Hepatocyte (in vitro differentiated cells): Measurements from ENCODE around the gene IMMP2L. TPM values are rescaled to one million over a fixed set of nuclear protein-coding genes. Genes with fewer than 3 reads are reported as not detected.
"Not testable (repeated sequence)": the region's sequence is repeated elsewhere in the genome, so short reads cannot be mapped to it uniquely, and the experiment has no call there.

Experiments used
- DNase-seq: peaks from one replicate; pipeline ENCODE4 v3.0.0-alpha.2; 2016; ENCODE audit warnings: low spot score
- H2AFZ ChIP-seq: fragments of 200-600 bp; sonication (generic); 2 replicates; pipeline ENCODE4 v1.6.0; 2016; ENCODE audit warnings: antibody characterized with exemption, mild to moderate bottlenecking
- H3K27ac ChIP-seq: fragments of 200-600 bp; sonication (generic); 2 replicates; pipeline ENCODE4 v1.5.1; 2016; ENCODE audit warnings: mild to moderate bottlenecking
- H3K27me3 ChIP-seq: fragments of 200-600 bp; sonication (generic); 2 replicates; pipeline ENCODE4 v1.6.1; 2016
- H3K36me3 ChIP-seq: fragments of 200-600 bp; sonication (generic); replicated peaks from 2 replicates; pipeline ENCODE4 v1.5.1; 2016; ENCODE audit warnings: low read depth; ENCODE audit not compliant: insufficient read depth
- H3K4me1 ChIP-seq: fragments of 200-600 bp; sonication (generic); 2 replicates; pipeline ENCODE4 v1.5.1; 2016; ENCODE audit warnings: mild to moderate bottlenecking, moderate library complexity; ENCODE audit not compliant: insufficient read depth
- H3K4me2 ChIP-seq: fragments of 200-600 bp; sonication (generic); 2 replicates; pipeline ENCODE4 v1.6.0; 2016
- H3K4me3 ChIP-seq: fragments of 200-600 bp; sonication (generic); 2 replicates; pipeline ENCODE4 v1.5.1; 2016; ENCODE audit warnings: mild to moderate bottlenecking
- H3K79me2 ChIP-seq: fragments of 200-600 bp; sonication (generic); 2 replicates; pipeline ENCODE4 v1.6.0; 2017; ENCODE audit warnings: mild to moderate bottlenecking
- H3K9me2 ChIP-seq: fragments of 200-600 bp; sonication (generic); replicated peaks from 2 replicates; pipeline ENCODE4 v1.6.0; 2017; ENCODE audit warnings: mild to moderate bottlenecking; ENCODE audit not compliant: insufficient read depth
- H3K9me3 ChIP-seq: fragments of 200-600 bp; sonication (generic); 2 replicates; pipeline ENCODE4 v1.5.1; 2016; ENCODE audit warnings: low read depth, mild to moderate bottlenecking
- H4K20me1 ChIP-seq: fragments of 200-600 bp; sonication (generic); 2 replicates; pipeline ENCODE4 v1.6.0; 2016; ENCODE audit warnings: mild to moderate bottlenecking; ENCODE audit not compliant: insufficient read depth, poor library complexity, severe bottlenecking
- EZH2 ChIP-seq: fragments of 200-600 bp; sonication (generic); IDR thresholded peaks from 2 replicates; pipeline ENCODE4 v1.6.1; 2016; ENCODE audit warnings: antibody characterized with exemption, mild to moderate bottlenecking, borderline replicate concordance
- EZH2phosphoT487 ChIP-seq: fragments of 200-600 bp; sonication (generic); IDR thresholded peaks from one replicate; pipeline ENCODE4 v1.6.1; 2018; ENCODE audit warnings: antibody characterized with exemption, mild to moderate bottlenecking, low read depth, moderate library complexity; ENCODE audit not compliant: unreplicated experiment, severe bottlenecking
- WGBS: methylation state at CpG from one replicate; pipeline ENCODE4 v1.1.6; 2016; ENCODE audit warnings: low lambda C conversion rate; ENCODE audit errors: missing lambda C conversion rate; 5-methylcytosine and 5-hydroxymethylcytosine counted together
- polyA plus RNA-seq: library from polyadenylated mRNA; unstranded; fragments of >200 nt; fragmentation: Nextera tagmentation; extraction: Ambion mirVana; gene quantifications from 2 replicates; pipeline ENCODE4 v1.2.1, GENCODE V29; 2016
- total RNA-seq: library from RNA; depleted of rRNA; stranded (reverse); fragments of >200 nt; gene quantifications from 2 replicates; pipeline ENCODE4 v1.2.3, GENCODE V29; 2014
- TF ChIP-seq, protein P1 (sequence below): fragments of 200-600 bp; sonication (generic); IDR thresholded peaks from 2 replicates; pipeline ENCODE4 v1.5.1; 2016; ENCODE audit warnings: antibody characterized with exemption, mild to moderate bottlenecking; ENCODE audit not compliant: poor library complexity

Gene IMMP2L
- total and polyA plus RNA-seq, 2 experiments from 2014 or later = 13.3 to 17.6 TPM

DNA sequence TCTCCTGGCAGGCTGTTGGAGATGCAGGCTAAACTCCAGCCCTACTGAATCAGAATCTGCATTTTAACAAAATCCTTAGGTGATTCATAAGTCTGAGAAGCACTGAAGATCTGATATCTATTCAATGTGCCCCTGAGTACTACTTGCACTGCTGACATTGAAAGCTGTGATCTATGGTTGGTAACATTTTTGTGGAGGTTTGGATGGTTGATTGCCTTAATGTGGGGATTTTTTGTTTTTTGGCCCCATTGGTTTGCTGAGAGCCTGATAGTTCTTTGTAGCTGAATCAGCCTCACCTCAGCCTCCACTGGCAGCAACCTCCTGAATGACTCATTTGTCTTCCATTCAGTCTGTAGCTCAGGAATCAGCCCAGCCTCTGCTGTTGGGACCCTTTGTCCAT is 486.1 kb downstream of the IMMP2L start:
- no peaks in the 10 kb centered on the region for H4K20me1 ChIP-seq
- H3K27me3 ChIP-seq = no peaks in the 10 kb centered on the region
- H3K4me3 ChIP-seq = no peak overlapping the region
- H2AFZ ChIP-seq = no peak overlapping the region
- no peak for DNase-seq
- H3K9me3 ChIP-seq = no peaks in the 10 kb centered on the region
- peaks cover 6% of the 10 kb centered on the region for H3K4me1 ChIP-seq
- H3K27ac ChIP-seq = no peak overlapping the region
- H3K36me3 ChIP-seq = no peaks in the 10 kb centered on the region
- no peaks in the 10 kb centered on the region for H3K79me2 ChIP-seq
- H3K4me2 ChIP-seq = no peak overlapping the region
- no peaks in the 10 kb centered on the region for H3K9me2 ChIP-seq
- TF ChIP-seq EZH2phosphoT487 = no peak
- TF ChIP-seq, protein P1, sequence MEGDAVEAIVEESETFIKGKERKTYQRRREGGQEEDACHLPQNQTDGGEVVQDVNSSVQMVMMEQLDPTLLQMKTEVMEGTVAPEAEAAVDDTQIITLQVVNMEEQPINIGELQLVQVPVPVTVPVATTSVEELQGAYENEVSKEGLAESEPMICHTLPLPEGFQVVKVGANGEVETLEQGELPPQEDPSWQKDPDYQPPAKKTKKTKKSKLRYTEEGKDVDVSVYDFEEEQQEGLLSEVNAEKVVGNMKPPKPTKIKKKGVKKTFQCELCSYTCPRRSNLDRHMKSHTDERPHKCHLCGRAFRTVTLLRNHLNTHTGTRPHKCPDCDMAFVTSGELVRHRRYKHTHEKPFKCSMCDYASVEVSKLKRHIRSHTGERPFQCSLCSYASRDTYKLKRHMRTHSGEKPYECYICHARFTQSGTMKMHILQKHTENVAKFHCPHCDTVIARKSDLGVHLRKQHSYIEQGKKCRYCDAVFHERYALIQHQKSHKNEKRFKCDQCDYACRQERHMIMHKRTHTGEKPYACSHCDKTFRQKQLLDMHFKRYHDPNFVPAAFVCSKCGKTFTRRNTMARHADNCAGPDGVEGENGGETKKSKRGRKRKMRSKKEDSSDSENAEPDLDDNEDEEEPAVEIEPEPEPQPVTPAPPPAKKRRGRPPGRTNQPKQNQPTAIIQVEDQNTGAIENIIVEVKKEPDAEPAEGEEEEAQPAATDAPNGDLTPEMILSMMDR = no peak
- TF ChIP-seq EZH2 = no peak

DNA sequence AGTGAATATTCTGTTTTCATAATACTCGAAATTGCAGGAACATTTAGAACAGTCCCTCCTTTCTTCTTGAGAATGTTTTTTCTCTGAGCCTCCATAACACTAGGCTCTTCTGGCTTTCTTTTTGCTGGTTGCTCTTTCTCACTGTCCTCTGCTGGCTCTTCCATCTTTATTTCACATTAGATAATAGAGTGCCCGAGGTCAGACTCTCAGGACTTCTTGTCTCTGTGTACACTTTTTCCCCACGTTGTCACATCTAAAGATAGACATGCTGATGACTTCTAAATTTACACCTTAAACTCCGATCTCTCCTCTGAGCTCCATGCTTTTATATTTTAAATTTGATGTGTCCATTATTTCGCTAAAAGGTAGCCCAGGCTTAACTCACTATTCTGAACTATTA is 486.8 kb downstream of the IMMP2L start:
- no peak overlapping the region for H3K4me3 ChIP-seq
- no peak for DNase-seq
- H3K9me3 ChIP-seq = no peaks in the 10 kb centered on the region
- H3K4me1 ChIP-seq = peaks cover 6% of the 10 kb centered on the region
- no peak overlapping the region for H3K27ac ChIP-seq
- H3K4me2 ChIP-seq = no peak overlapping the region
- WGBS = 88% methylated on average over 5 of the region's 5 CpGs
- no peaks in the 10 kb centered on the region for H3K27me3 ChIP-seq
- no peak overlapping the region for H2AFZ ChIP-seq
- TF ChIP-seq EZH2 = no peak
- TF ChIP-seq EZH2phosphoT487 = no peak
- TF ChIP-seq, protein P1 = no peak
- H3K9me2 ChIP-seq = no peaks in the 10 kb centered on the region
- H3K79me2 ChIP-seq = no peaks in the 10 kb centered on the region
- H3K36me3 ChIP-seq = no peaks in the 10 kb centered on the region
- no peaks in the 10 kb centered on the region for H4K20me1 ChIP-seq

DNA sequence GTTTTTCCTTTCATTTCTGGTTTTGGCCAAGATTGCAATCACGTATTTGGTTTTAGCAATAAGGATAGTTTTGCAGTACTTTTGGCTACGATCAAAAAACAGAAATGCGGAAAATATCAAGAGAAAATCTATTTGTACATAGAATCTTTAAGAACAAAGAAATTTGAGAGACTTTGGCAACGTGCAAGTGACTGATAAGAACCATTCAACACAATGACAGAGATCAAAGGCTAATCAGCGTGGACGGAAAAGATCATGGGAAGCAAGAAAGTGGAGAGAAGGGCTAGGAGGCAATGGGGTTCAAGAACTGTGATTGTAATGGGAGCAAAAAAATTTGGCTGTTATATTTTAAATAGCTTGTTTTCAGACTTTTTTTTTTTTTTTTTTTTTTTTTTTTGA is 487.5 kb downstream of the IMMP2L start:
- DNase-seq = no peak
- TF ChIP-seq EZH2phosphoT487 (no peak), EZH2 (no peak)
- TF ChIP-seq, protein P1 = no peak
- WGBS = 65% methylated on average over 6 of the region's 6 CpGs

DNA sequence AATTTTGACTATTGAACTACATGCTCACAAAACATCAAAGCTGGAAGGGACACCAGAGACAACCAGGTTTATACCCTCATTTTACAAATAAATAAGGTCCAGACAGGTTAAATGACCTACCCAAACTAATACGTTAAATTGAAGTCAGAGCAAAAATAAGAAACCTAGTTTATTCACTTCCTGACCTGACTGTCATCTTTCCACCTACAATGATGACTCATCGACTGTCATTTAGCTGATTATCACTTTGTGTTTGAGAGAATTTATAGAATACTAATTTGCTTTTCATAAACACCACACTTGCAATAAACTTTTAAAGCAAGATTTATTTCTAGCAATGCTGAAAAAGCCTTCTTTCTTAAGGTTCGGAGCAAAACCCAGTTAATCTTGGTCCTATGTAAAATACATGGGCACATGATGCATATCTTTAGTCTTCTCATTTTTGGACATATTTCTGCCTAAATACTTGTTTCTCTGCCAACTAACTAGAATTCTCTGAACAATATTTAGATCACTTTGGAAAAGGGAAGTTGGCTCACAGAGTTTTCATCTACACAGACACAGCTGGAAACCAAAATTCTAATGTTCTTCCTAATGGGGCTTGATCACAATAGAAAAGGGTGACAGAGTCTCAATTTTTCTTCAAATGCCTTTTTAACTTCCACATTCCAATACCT is 488.1 kb downstream of the IMMP2L start:
- WGBS = 75% methylated on average over 3 of the region's 3 CpGs
- Histone ChIP-seq H3K4me1 (peaks cover 6% of the 10 kb centered on the region), H3K4me2 (no peak overlapping the region), H3K27ac (no peak overlapping the region), H3K9me2 (no peaks in the 10 kb centered on the region), H2AFZ (no peak overlapping the region), H3K9me3 (no peaks in the 10 kb centered on the region), H3K36me3 (no peaks in the 10 kb centered on the region), H3K4me3 (no peak overlapping the region), H3K79me2 (no peaks in the 10 kb centered on the region), H3K27me3 (no peaks in the 10 kb centered on the region), H4K20me1 (no peaks in the 10 kb centered on the region)
- TF ChIP-seq, protein P1 = no peak
- no peak for TF ChIP-seq EZH2phosphoT487
- TF ChIP-seq EZH2 = no peak
- DNase-seq = no peak

More for the DNA sequence above, 487.5 kb downstream of the IMMP2L start:
- H3K4me1 ChIP-seq = peaks cover 6% of the 10 kb centered on the region
- H4K20me1 ChIP-seq = no peaks in the 10 kb centered on the region
- no peaks in the 10 kb centered on the region for H3K27me3 ChIP-seq
- H3K27ac ChIP-seq = no peak overlapping the region
- no peaks in the 10 kb centered on the region for H3K36me3 ChIP-seq
- no peak overlapping the region for H3K4me3 ChIP-seq
- no peak overlapping the region for H3K4me2 ChIP-seq
- H3K9me3 ChIP-seq = no peaks in the 10 kb centered on the region
- no peak overlapping the region for H2AFZ ChIP-seq
- H3K9me2 ChIP-seq = no peaks in the 10 kb centered on the region
- no peaks in the 10 kb centered on the region for H3K79me2 ChIP-seq

DNA sequence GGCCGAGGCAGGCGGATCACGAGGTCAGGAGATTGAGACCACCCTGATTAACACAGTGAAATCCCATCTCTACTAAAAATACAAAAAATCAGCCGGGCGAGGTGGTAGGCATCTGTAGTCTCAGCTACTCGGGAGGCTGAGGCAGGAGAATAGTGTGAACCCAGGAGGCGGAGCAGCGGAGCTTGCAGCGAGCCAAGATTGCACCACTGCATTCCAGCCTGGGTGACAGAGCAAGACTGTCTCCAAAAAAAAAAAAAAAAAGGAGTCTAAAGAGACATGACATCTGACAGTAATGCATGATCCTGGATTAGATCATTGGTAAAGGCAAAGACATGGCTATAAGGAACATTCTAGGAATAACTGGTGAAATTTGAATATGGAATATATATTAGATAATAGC is 489.6 kb downstream of the IMMP2L start:
- H3K9me2 ChIP-seq, H3K27me3 ChIP-seq, H3K27ac ChIP-seq, H3K4me1 ChIP-seq, H3K9me3 ChIP-seq, H3K4me2 ChIP-seq, H3K4me3 ChIP-seq, DNase-seq, H3K36me3 ChIP-seq, H4K20me1 ChIP-seq, H2AFZ ChIP-seq, H3K79me2 ChIP-seq: not testable (repeated sequence)
- 86% methylated on average over 9 of the region's 9 CpGs for WGBS
